H1 (cell line): ENCODE data around the gene CCDC174. TPM values are rescaled to one million over a fixed set of nuclear protein-coding genes. Genes with fewer than 3 reads are reported as not detected.

Source experiments
- CTCF ChIA-PET: fragments of 300-600 bp; sonication (Branson Sonifier 250); formaldehyde crosslinking; loops from one replicate; lab custom pipeline; 2021; ENCODE audit not compliant: partially characterized antibody; lab: Charles Lee
- POLR2A ChIA-PET: fragments of 300-600 bp; sonication (Branson Sonifier 250); formaldehyde crosslinking; loops from one replicate; lab custom pipeline; 2021; ENCODE audit warnings: inconsistent platforms; ENCODE audit not compliant: partially characterized antibody; lab: Charles Lee
- DNase-seq, 2 experiments: peaks; one replicate each; pipeline versions ENCODE4 v3.0.0 to v3.0.0-alpha.2; 2010 to 2022; ENCODE audit warnings: low spot score in 2 of 2, low read depth in 1 of 2, mixed read lengths in 1 of 2
- FAIRE-seq: peaks from 2 replicates; lab custom pipeline; 2011; peaks lifted over from hg19 to GRCh38; lab: Jason Lieb, UNC
- H2AFZ ChIP-seq: 2 replicates; pipeline ENCODE4 v1.8.1; 2012; ENCODE audit warnings: low read length, inconsistent platforms
- H2AK5ac ChIP-seq: 2 replicates; pipeline ENCODE4 v1.6.1; 2013; ENCODE audit warnings: low read depth, low read length
- H2BK120ac ChIP-seq: replicated peaks from 2 replicates; pipeline ENCODE3; 2013; ENCODE audit warnings: low read depth, low read length, inconsistent platforms
- H2BK12ac ChIP-seq: 2 replicates; pipeline ENCODE4 v1.6.1; 2013; ENCODE audit warnings: low read depth, low read length
- H2BK15ac ChIP-seq: 2 replicates; pipeline ENCODE4 v1.6.1; 2013; ENCODE audit warnings: low read length
- H2BK20ac ChIP-seq: 2 replicates; pipeline ENCODE4 v1.6.1; 2013; ENCODE audit warnings: low read length
- H2BK5ac ChIP-seq: 2 replicates; pipeline ENCODE4 v1.6.1; 2013; ENCODE audit warnings: low read depth, low read length
- H3K14ac ChIP-seq: 2 replicates; pipeline ENCODE4 v1.6.1; 2013; ENCODE audit warnings: inconsistent platforms; ENCODE audit not compliant: insufficient read length
- H3K18ac ChIP-seq: 2 replicates; pipeline ENCODE4 v1.6.1; 2013; ENCODE audit warnings: low read length; ENCODE audit errors: extremely low read depth
- H3K23ac ChIP-seq: 2 replicates; pipeline ENCODE4 v1.6.1; 2013; ENCODE audit warnings: inconsistent platforms; ENCODE audit not compliant: insufficient read length
- H3K23me2 ChIP-seq: 2 replicates; pipeline ENCODE4 v1.6.1; 2013; ENCODE audit warnings: low read depth, low read length
- H3K27ac ChIP-seq: 2 replicates; pipeline ENCODE4 v1.6.1; 2011; ENCODE audit warnings: low read depth, low read length, inconsistent platforms
- H3K27me3 ChIP-seq, 4 experiments: replicated peaks in 1 of 4; 1 replicate in 1 of 4; 2 replicates in 3 of 4; pipeline versions ENCODE4 v1.6.1 to v1.8.1; 2011 to 2013; ENCODE audit warnings: low read length in 3 of 4, mild to moderate bottlenecking in 3 of 4, inconsistent platforms in 2 of 4, mixed read lengths in 2 of 4, moderate library complexity in 1 of 4; ENCODE audit not compliant: control insufficient read depth in 3 of 4, insufficient read depth in 3 of 4; ENCODE audit errors: extremely low read depth in 1 of 4
- H3K36me3 ChIP-seq, 4 experiments: 2 replicates each; pipeline versions ENCODE4 v1.6.1 to v1.8.1; 2011 to 2013; ENCODE audit warnings: mild to moderate bottlenecking in 4 of 4, low read length in 3 of 4, moderate library complexity in 2 of 4, control low read depth in 1 of 4, inconsistent platforms in 1 of 4; ENCODE audit not compliant: insufficient read depth in 4 of 4, control insufficient read depth in 2 of 4
- H3K4ac ChIP-seq: replicated peaks from 2 replicates; pipeline ENCODE3; 2013; ENCODE audit warnings: low read length, low read depth, mixed read lengths, inconsistent platforms; ENCODE audit not compliant: insufficient read length
- H3K4me1 ChIP-seq, 4 experiments: replicated peaks in 1 of 4; 1 replicate in 1 of 4; 2 replicates in 3 of 4; pipeline versions ENCODE4 v1.6.1 to v1.8.1; 2011 to 2013; ENCODE audit warnings: low read length in 3 of 4, inconsistent platforms in 2 of 4, mixed read lengths in 1 of 4; ENCODE audit not compliant: insufficient read depth in 4 of 4, control insufficient read depth in 3 of 4
- H3K4me2 ChIP-seq, 2 experiments: 2 replicates each; pipeline versions ENCODE4 v1.6.1 to v1.8.1; 2011 to 2013; ENCODE audit warnings: low read depth in 2 of 2, low read length in 2 of 2, control low read depth in 1 of 2, inconsistent platforms in 1 of 2, mild to moderate bottlenecking in 1 of 2; ENCODE audit not compliant: insufficient read depth in 1 of 2
- H3K4me3 ChIP-seq, 4 experiments: fragments of 200-600, 300-600 bp in 1 of 4; sonication (generic), shearing (Covaris generic), sonication (Bioruptor Twin) in 1 of 4; 2 replicates each; pipeline versions ENCODE4 v1.5.1 to v1.8.1; 2011 to 2016; ENCODE audit warnings: low read length in 4 of 4, low read depth in 3 of 4, control low read depth in 2 of 4, inconsistent platforms in 2 of 4, mild to moderate bottlenecking in 2 of 4, mixed read lengths in 1 of 4, moderate library complexity in 1 of 4; ENCODE audit not compliant: insufficient read depth in 2 of 4; ENCODE audit errors: extremely low read depth in 1 of 4
- H3K56ac ChIP-seq: replicated peaks from 2 replicates; pipeline ENCODE3; 2013; ENCODE audit warnings: low read depth, mild to moderate bottlenecking, mixed read lengths, low read length, inconsistent platforms; ENCODE audit not compliant: insufficient read length
- H3K79me1 ChIP-seq: 2 replicates; pipeline ENCODE4 v1.6.1; 2013; ENCODE audit warnings: low read depth, low read length, control low read depth
- H3K79me2 ChIP-seq, 2 experiments: 2 replicates each; pipeline versions ENCODE4 v1.6.1 to v1.8.1; 2012 to 2013; ENCODE audit warnings: low read length in 2 of 2, mild to moderate bottlenecking in 2 of 2, inconsistent platforms in 1 of 2; ENCODE audit not compliant: insufficient read depth in 2 of 2, control insufficient read depth in 1 of 2
- H3K9ac ChIP-seq, 4 experiments: replicated peaks in 1 of 4; 1 replicate in 1 of 4; 2 replicates in 3 of 4; pipeline versions ENCODE4 v1.6.1 to v1.8.1; 2011 to 2013; ENCODE audit warnings: low read depth in 3 of 4, low read length in 3 of 4, control low read depth in 2 of 4, mild to moderate bottlenecking in 2 of 4, moderate library complexity in 2 of 4, inconsistent platforms in 1 of 4; ENCODE audit errors: extremely low read depth in 1 of 4
- H3K9me3 ChIP-seq, 2 experiments: 2 replicates each; pipeline versions ENCODE4 v1.6.1 to v1.8.1; 2012 to 2013; ENCODE audit warnings: mild to moderate bottlenecking in 2 of 2, moderate library complexity in 2 of 2, control low read depth in 1 of 2, inconsistent platforms in 1 of 2, low read depth in 1 of 2, low read length in 1 of 2, mixed read lengths in 1 of 2; ENCODE audit not compliant: insufficient read depth in 2 of 2
- H4K20me1 ChIP-seq, 2 experiments: replicated peaks in 1 of 2; 2 replicates each; pipeline versions ENCODE3 to v1.8.1; 2011 to 2013; ENCODE audit warnings: inconsistent platforms in 2 of 2, low read length in 2 of 2, mild to moderate bottlenecking in 1 of 2; ENCODE audit not compliant: insufficient read depth in 2 of 2, control insufficient read depth in 1 of 2
- H4K5ac ChIP-seq: 2 replicates; pipeline ENCODE4 v1.6.1; 2013; ENCODE audit warnings: low read length, low read depth, mixed read lengths, inconsistent platforms; ENCODE audit not compliant: insufficient read length
- H4K8ac ChIP-seq: 2 replicates; pipeline ENCODE4 v1.8.0; 2013; ENCODE audit warnings: mild to moderate bottlenecking, moderate library complexity, low read length, inconsistent platforms; ENCODE audit not compliant: insufficient read depth; ENCODE audit errors: extremely low read depth
- H4K91ac ChIP-seq: replicated peaks from 2 replicates; pipeline ENCODE3; 2013; ENCODE audit warnings: low read length, mixed read lengths, inconsistent platforms; ENCODE audit not compliant: insufficient read length
- BRCA1 ChIP-seq: IDR thresholded peaks from 2 replicates; pipeline ENCODE4 v1.6.1; 2012; ENCODE audit warnings: low read depth, low read length, improper control_type of control experiment
- CHD2 ChIP-seq: IDR thresholded peaks from 2 replicates; pipeline ENCODE4 v1.6.1; 2012; ENCODE audit warnings: low read length, improper control_type of control experiment
- CREB1 ChIP-seq: IDR thresholded peaks from 2 replicates; pipeline ENCODE4 v1.6.1; 2012; ENCODE audit warnings: inconsistent platforms
- EGR1 ChIP-seq: IDR thresholded peaks from 2 replicates; pipeline ENCODE4 v1.6.1; 2011; ENCODE audit warnings: low read depth, low read length, borderline replicate concordance
- GABPA ChIP-seq: IDR thresholded peaks from 2 replicates; pipeline ENCODE4 v1.6.1; 2011; ENCODE audit warnings: mild to moderate bottlenecking, low read length, moderate library complexity, borderline replicate concordance; ENCODE audit not compliant: insufficient read depth
- JUN ChIP-seq: IDR thresholded peaks from 2 replicates; pipeline ENCODE4 v1.6.1; 2011; ENCODE audit warnings: low read depth, mild to moderate bottlenecking, improper control_type of control experiment, low read length
- MAFK ChIP-seq: IDR thresholded peaks from 2 replicates; pipeline ENCODE4 v1.6.1; 2012; ENCODE audit warnings: low read depth, mild to moderate bottlenecking, improper control_type of control experiment, low read length
- POU5F1 ChIP-seq: IDR thresholded peaks from 2 replicates; pipeline ENCODE4 v1.6.1; 2011; ENCODE audit warnings: low read depth, mild to moderate bottlenecking, low read length, moderate library complexity
- SP4 ChIP-seq: IDR thresholded peaks from 2 replicates; pipeline ENCODE4 v1.6.1; 2012; ENCODE audit warnings: low read length, inconsistent platforms
- SUZ12 ChIP-seq: fragments of 200-600 bp; sonication (generic); IDR thresholded peaks from 2 replicates; pipeline ENCODE4 v1.6.1; 2012; ENCODE audit warnings: mild to moderate bottlenecking, inconsistent platforms, low read length, moderate library complexity, mixed read lengths
- TAF7 ChIP-seq: optimal IDR thresholded peaks from 2 replicates; pipeline ENCODE3; 2011; ENCODE audit warnings: low read depth, mild to moderate bottlenecking, inconsistent platforms, low read length, moderate library complexity, borderline replicate concordance
- USF2 ChIP-seq: IDR thresholded peaks from 2 replicates; pipeline ENCODE4 v1.6.1; 2011; ENCODE audit warnings: low read length, improper control_type of control experiment
- YY1 ChIP-seq: IDR thresholded peaks from 2 replicates; pipeline ENCODE4 v1.6.1; 2011; ENCODE audit warnings: low read depth, mild to moderate bottlenecking, low read length
- WGBS, 2 experiments: shearing (Covaris generic) in 1 of 2; methylation state at CpG; one replicate each; pipeline versions ENCODE4 v1.1.6 to v1.1.7; 2013 to 2015; ENCODE audit warnings: low lambda C conversion rate in 2 of 2, mixed read lengths in 2 of 2, inconsistent platforms in 1 of 2, low coverage in 1 of 2, missing lambda C conversion rate in 1 of 2; ENCODE audit not compliant: insufficient replicate concordance in 2 of 2, insufficient coverage in 1 of 2, insufficient read length in 1 of 2; ENCODE audit errors: extremely low coverage in 1 of 2, missing lambda C conversion rate in 1 of 2; 5-methylcytosine and 5-hydroxymethylcytosine counted together
- polyA plus RNA-seq, 7 experiments: library from polyadenylated mRNA; depleted of rRNA in 3 of 7; stranded (reverse) in 5 of 7; unstranded in 2 of 7; fragments of >200 nt in 5 of 7; fragments of 200-250 nt in 2 of 7; gene quantifications; 1 replicate in 5 of 7; 2 replicates in 1 of 7; 4 replicates in 1 of 7; pipeline versions ENCODE4 v1.2.1 to v1.2.3, GENCODE V29; 2011 to 2013; ENCODE audit warnings: missing spikeins in 2 of 7, mixed read lengths in 2 of 7
- total RNA-seq: library from RNA; stranded (reverse); fragmentation: NEBNext Ultra II Directional; extraction: Animal tissue kit (Norgen Biotek cat#: 25700); gene quantifications from 2 replicates; pipeline ENCODE4 v1.2.1, GENCODE V29; 2021
- TF ChIP-seq, protein P1 (sequence below): IDR thresholded peaks from 2 replicates; pipeline ENCODE4 v1.6.1; 2011; ENCODE audit warnings: low read depth, mild to moderate bottlenecking, low read length; ENCODE audit not compliant: insufficient read depth

CCDC174 gene
- total and polyA plus RNA-seq, 2 of the 8 experiments (the other 6 are each of a cell fraction or from before 2014, with no cell fraction given), result 3.5 to 11.9 TPM

- Histone ChIP-seq H4K91ac (no peak overlapping the region), H4K5ac (no peak overlapping the region), H3K36me3 (no peaks in the 10 kb centered on the region), H4K20me1 (no peaks in the 10 kb centered on the region), H2BK5ac (no peak overlapping the region), H3K56ac (no peak overlapping the region), H2BK15ac (no peak overlapping the region), H3K23me2 (no peaks in the 10 kb centered on the region), H3K9me3 (peaks cover 0 to 6% of the 10 kb centered on the region in 2 experiments; a peak in 1 of 4 replicates), H3K4me3 (no peak overlapping the region), H3K9ac (no peak overlapping the region), H3K4ac (no peak overlapping the region), H2BK20ac (no peak overlapping the region), H3K14ac (no peak overlapping the region), H3K79me2 (no peaks in the 10 kb centered on the region), H2BK12ac (no peak overlapping the region), H3K18ac (no peak overlapping the region), H3K79me1 (no peaks in the 10 kb centered on the region), H3K23ac (no peak overlapping the region), H3K27me3 (no peaks in the 10 kb centered on the region), H4K8ac (no peak overlapping the region), H2AFZ (no peak overlapping the region), H2BK120ac (no peak overlapping the region), H3K4me2 (no peak overlapping the region), H3K27ac (no peak overlapping the region), H2AK5ac (no peak overlapping the region), H3K4me1 (no peaks in the 10 kb centered on the region)
- POLR2A ChIA-PET, result no interaction called here
- WGBS, 2 experiments, result 86% methylated on average over 4 of the region's 4 CpGs; no CpG with 5 or more reads in 1 of the 2 experiments
- FAIRE-seq, result no peak
- DNase-seq, result no peak
- CTCF ChIA-PET, result interaction anchor here (0.6 to 5.0 kb wide), 7 partner anchors 9 to 374 kb away, joined by 3 to 44 read pairs (median 3); partner anchors contain the start of gene C3orf20
- TF ChIP-seq, protein P1, sequence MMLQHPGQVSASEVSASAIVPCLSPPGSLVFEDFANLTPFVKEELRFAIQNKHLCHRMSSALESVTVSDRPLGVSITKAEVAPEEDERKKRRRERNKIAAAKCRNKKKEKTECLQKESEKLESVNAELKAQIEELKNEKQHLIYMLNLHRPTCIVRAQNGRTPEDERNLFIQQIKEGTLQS, result no peak
- TF ChIP-seq POU5F1 (no peak), USF2 (no peak), CHD2 (no peak), MAFK (no peak), EGR1 (no peak), CREB1 (no peak), YY1 (no peak), SUZ12 (no peak), JUN (no peak), BRCA1 (no peak), SP4 (no peak), GABPA (no peak), TAF7 (no peak)
These were observed 32.9 kb downstream of the CCDC174 start for GRCh38 chr3:14684447-14684846.
